ENCODE measurements around the gene SLC25A23.

- TF ChIP-seq CTCF (IDR thresholded peaks at IDR 0.05 in 2 of 3, conservative IDR thresholded peaks at IDR 0.05 in 1 of 3; ENCODE audit: borderline replicate concordance in 1 of 3, insufficient read depth in 1 of 3, low read depth in 2 of 3, low read length in 2 of 3) (no peak), ZFX (IDR thresholded peaks at IDR 0.05) (no peak), YY1 (IDR thresholded peaks at IDR 0.05; ENCODE audit: extremely low read depth, insufficient replicate concordance, low read depth, low read length) (no peak), REST (IDR thresholded peaks at IDR 0.05; ENCODE audit: low read depth) (no peak), POLR2AphosphoS5 (IDR thresholded peaks at IDR 0.05; ENCODE audit: low read depth, low read length) (no peak), POLR2A (IDR thresholded peaks at IDR 0.05; ENCODE audit: borderline replicate concordance, extremely low read depth, insufficient read depth, insufficient read length) (no peak), EZH2 (IDR thresholded peaks at IDR 0.05) (no peak), ATF3 (IDR thresholded peaks at IDR 0.05) (no peak), FOSL1 (IDR thresholded peaks at IDR 0.05; ENCODE audit: low read depth) (no peak), MAX (IDR thresholded peaks at IDR 0.05) (no peak), EGR1 (IDR thresholded peaks at IDR 0.05; ENCODE audit: low read depth) (no peak)
These were observed 25.9 kb downstream of the SLC25A23 start, which contains the start of gene SLC25A41 for GRCh38 chr19:6433663-6434062.

All from HCT116 (cell line).